Measurements from ENCODE around the gene MIAT. TPM values are rescaled to one million over a fixed set of nuclear protein-coding genes. Genes with fewer than 3 reads are reported as not detected.

Gene MIAT
- total RNA-seq, 4 donors from 2014 or later = 2.0 to 3.0 (median 2.4) TPM

DNA sequence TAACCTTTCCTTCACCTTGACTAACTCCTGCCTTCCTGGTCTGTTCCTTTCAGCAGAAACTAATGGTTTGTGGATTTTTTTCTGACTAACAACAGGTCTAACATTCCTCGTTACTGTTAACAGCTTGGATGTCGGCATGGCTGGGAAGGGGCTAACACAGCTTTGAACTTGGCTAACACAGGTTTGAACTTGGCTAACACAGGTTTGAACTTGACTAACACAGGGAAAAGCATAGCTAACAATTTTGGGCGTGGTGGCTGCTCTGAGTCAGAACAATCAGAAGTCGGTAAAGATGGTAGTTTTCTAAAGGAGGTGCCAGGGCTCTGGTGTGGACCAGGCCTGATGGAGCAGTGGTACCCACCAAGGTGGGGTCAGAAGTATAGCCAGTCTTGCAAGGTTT, 16.1 kb downstream of the MIAT start:
- ATAC-seq (ENCODE audit: low FRiP score) (no peak), DNase-seq (ENCODE audit: low spot score) (no peak)
- TF ChIP-seq, protein P1, sequence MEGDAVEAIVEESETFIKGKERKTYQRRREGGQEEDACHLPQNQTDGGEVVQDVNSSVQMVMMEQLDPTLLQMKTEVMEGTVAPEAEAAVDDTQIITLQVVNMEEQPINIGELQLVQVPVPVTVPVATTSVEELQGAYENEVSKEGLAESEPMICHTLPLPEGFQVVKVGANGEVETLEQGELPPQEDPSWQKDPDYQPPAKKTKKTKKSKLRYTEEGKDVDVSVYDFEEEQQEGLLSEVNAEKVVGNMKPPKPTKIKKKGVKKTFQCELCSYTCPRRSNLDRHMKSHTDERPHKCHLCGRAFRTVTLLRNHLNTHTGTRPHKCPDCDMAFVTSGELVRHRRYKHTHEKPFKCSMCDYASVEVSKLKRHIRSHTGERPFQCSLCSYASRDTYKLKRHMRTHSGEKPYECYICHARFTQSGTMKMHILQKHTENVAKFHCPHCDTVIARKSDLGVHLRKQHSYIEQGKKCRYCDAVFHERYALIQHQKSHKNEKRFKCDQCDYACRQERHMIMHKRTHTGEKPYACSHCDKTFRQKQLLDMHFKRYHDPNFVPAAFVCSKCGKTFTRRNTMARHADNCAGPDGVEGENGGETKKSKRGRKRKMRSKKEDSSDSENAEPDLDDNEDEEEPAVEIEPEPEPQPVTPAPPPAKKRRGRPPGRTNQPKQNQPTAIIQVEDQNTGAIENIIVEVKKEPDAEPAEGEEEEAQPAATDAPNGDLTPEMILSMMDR (IDR thresholded peaks at IDR 0.05) = no peak

DNA sequence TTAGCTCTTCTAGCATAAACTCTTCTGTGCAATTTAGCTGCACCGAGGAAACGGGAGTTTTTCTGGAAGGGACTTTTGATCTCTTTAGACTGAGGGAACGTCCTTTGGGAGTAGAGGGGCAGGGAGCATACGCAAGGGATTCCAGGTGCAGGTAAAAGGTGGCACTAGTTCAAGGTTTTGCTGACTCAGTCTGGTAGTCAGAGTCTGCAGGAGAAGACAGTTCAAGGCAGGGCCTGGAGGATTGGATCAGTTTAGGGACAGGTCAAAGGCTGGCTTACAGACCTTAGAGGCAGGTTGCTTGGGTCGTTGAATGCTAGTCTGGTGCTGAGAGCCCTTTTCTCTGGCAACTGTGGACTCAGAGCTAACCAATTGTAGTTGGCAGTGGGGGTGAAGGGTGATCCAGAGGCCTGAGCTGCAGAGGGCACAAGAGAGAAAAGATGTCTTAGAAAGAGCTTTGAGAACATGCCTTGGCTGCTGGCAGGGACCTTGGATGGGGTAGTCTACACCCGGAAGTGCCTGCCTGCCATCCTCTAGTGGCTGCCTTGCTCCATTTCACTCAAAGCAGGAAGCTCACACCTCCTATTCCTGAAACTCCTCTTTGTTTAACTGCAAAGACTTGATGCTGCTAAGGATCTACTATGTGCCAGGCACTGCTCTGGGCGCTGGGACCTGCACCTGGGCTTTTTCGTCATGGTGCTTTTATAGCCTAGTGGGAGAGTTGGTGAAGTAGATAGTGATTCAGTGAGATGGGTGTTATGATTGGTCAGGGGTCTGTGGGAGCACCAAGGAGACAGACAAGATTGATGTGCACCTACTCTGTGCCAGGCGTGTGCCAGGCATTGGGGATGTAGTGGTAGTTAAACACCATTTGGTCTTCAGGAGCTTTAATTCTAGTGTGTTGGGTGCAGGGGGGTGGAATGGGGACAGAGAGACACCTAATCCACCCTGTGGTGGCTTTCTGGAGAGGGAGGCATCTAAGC, 17.1 kb downstream of the MIAT start:
- ATAC-seq (ENCODE audit: low FRiP score) (no peak), DNase-seq (ENCODE audit: low spot score) (no peak)
- TF ChIP-seq, protein P1 (IDR thresholded peaks at IDR 0.05) = no peak

- TF ChIP-seq, protein P1 (IDR thresholded peaks at IDR 0.05) = no peak
Observed at GRCh38 chr22:26675687-26676268, 18.4 kb downstream of the MIAT start.

DNA sequence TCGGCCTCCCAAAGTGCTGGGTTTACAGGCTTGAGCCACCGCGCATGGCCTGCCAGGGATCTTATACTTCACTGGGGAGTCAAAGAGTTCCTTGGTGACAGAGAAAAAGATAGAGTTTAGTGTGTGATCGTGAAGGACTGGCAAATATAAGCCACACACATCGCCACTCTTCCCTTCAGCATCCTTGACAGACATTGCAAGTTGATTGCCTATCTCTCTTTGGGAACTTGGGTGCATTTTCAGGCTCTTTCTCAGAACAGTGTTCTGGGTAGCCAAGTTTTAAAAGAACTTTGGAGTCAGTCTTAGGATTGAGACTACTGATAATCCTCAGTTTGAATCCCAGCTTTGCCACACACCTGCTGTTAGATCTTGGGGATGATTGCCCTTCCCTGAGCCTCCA, 19.8 kb downstream of the MIAT start:
- ATAC-seq (ENCODE audit: low FRiP score) (no peak), DNase-seq (ENCODE audit: low spot score) (no peak)
- TF ChIP-seq, protein P1 (IDR thresholded peaks at IDR 0.05) = no peak

More at GRCh38 chr22:26675687-26676268, 18.4 kb downstream of the MIAT start:
- no peak for DNase-seq (ENCODE audit: low spot score)
- no peak for ATAC-seq (ENCODE audit: low FRiP score)

DNA sequence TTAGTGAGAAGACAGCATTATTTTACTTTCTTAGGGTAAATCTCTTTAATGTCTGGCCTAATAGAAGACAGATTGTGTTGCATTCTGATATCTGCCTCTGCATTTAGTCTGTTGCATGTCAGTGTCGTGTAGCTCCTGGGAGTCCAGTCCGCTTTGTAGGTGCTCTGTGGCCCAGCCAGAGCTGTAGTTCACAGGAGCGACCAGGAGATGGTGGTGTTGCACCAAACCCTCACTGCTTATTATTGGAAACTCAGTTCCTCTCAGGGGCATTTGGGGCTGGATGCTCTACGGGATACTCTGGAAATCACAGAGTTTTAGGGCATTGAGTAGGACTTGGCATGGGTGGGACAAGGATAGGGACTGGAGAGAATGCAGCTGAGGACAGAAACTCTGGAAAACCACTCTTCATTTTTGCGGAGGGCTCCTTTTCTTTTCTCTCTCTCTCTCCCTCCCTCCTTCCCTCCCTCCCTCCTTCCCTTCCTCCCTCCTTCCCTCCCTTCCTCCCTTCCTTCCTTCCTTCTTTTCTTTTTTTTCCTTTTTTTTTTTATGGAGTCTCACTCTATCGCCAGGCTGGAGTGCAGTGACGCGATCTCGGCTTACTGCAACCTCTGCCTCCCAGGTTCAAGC, 21.7 kb downstream of the MIAT start:
- ATAC-seq (ENCODE audit: low FRiP score) (peak; percentile 56), DNase-seq (ENCODE audit: low spot score) (peak; percentile 56)
- TF ChIP-seq, protein P1 (IDR thresholded peaks at IDR 0.05) = peak in 1 of 3 donors; percentile 2

- no peak for ATAC-seq (ENCODE audit: low FRiP score)
- DNase-seq (ENCODE audit: low spot score) = no peak
- TF ChIP-seq, protein P1 (IDR thresholded peaks at IDR 0.05) = no peak
Observed at GRCh38 chr22:26680485-26680884, 23.1 kb downstream of the MIAT start.
